Lower lobe of right lung (tissue), 2 donors: ENCODE data around the gene LRRC59. TPM values are rescaled to one million over a fixed set of nuclear protein-coding genes. Genes with fewer than 3 reads are reported as not detected.

Experiments used
- ATAC-seq, 2 donors: fragments of 200-7000 bp; cut with Tn5 transposase; one replicate each; pipeline ENCODE4 v1.9.1; 2020 to 2022; ENCODE audit warnings: mild to moderate bottlenecking in 2 of 2, moderate library complexity in 2 of 2
- DNase-seq: peaks from one replicate; pipeline ENCODE4 v3.0.0-alpha.2; 2020
- H3K27ac ChIP-seq: fragments of 200-600 bp; one replicate; pipeline ENCODE4 v1.8.0; 2022
- H3K27me3 ChIP-seq: fragments of 200-600 bp; one replicate; pipeline ENCODE4 v1.8.0; 2022; ENCODE audit warnings: low read depth
- H3K36me3 ChIP-seq: fragments of 200-600 bp; one replicate; pipeline ENCODE4 v1.8.0; 2022; ENCODE audit warnings: mild to moderate bottlenecking
- H3K4me1 ChIP-seq: fragments of 200-600 bp; one replicate; pipeline ENCODE4 v1.8.0; 2022
- H3K4me3 ChIP-seq: fragments of 200-600 bp; one replicate; pipeline ENCODE4 v1.8.0; 2022; ENCODE audit warnings: mild to moderate bottlenecking
- H3K9me3 ChIP-seq: fragments of 200-600 bp; one replicate; pipeline ENCODE4 v1.8.0; 2022
- intact Hi-C: fragments of 100-400 bp; cut with DNase I; formaldehyde crosslinking; loops from one replicate; pipeline ENCODE4 v1.11.0; 2022
- total RNA-seq: library from RNA; stranded (reverse); fragmentation: NEBNext Ultra II Directional; extraction: Animal tissue kit (Norgen Biotek cat#: 25700); gene quantifications from one replicate; pipeline ENCODE4 v1.2.1, GENCODE V29; 2021
- TF ChIP-seq, protein P1 (sequence below): fragments of 200-600 bp; IDR thresholded peaks from one replicate; pipeline ENCODE4 v1.8.0; 2022; ENCODE audit warnings: antibody characterized with exemption, mild to moderate bottlenecking
- donor health status: DM: no; HTN: yes; CAD: no; lungs with severe emphysema.

LRRC59 gene
- total RNA-seq, 1 donor from 2014 or later = 55.5 TPM

DNA sequence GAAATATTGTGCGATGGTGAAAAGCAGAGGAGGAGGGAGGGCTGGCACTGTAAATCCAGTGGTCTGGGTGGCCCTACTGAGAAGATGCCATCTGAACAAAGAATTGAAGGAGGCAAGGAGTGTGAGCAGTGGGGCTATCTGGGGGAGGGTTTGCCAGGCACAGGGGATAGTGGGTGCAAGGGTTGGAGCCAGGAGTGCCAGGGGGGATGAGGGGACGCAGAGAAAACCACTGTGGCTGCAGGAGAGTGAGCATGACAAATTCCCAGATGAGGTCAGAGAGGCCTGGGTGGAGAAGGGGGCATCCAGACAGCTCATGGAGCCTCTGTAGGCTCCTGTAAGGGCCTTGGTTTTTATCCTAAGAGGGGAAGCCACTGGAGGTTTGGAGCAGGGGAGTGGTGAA is 46.6 kb downstream of the LRRC59 start:
- Histone ChIP-seq H3K4me1 (peaks cover 12% of the 10 kb centered on the region), H3K27ac (no peak overlapping the region), H3K4me3 (no peak overlapping the region), H3K27me3 (no peaks in the 10 kb centered on the region), H3K36me3 (peaks cover 29% of the 10 kb centered on the region), H3K9me3 (no peaks in the 10 kb centered on the region)
- TF ChIP-seq, protein P1, sequence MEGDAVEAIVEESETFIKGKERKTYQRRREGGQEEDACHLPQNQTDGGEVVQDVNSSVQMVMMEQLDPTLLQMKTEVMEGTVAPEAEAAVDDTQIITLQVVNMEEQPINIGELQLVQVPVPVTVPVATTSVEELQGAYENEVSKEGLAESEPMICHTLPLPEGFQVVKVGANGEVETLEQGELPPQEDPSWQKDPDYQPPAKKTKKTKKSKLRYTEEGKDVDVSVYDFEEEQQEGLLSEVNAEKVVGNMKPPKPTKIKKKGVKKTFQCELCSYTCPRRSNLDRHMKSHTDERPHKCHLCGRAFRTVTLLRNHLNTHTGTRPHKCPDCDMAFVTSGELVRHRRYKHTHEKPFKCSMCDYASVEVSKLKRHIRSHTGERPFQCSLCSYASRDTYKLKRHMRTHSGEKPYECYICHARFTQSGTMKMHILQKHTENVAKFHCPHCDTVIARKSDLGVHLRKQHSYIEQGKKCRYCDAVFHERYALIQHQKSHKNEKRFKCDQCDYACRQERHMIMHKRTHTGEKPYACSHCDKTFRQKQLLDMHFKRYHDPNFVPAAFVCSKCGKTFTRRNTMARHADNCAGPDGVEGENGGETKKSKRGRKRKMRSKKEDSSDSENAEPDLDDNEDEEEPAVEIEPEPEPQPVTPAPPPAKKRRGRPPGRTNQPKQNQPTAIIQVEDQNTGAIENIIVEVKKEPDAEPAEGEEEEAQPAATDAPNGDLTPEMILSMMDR = no peak
- ATAC-seq = no peak
- intact Hi-C loops = no loop called here
- DNase-seq = no peak

DNA sequence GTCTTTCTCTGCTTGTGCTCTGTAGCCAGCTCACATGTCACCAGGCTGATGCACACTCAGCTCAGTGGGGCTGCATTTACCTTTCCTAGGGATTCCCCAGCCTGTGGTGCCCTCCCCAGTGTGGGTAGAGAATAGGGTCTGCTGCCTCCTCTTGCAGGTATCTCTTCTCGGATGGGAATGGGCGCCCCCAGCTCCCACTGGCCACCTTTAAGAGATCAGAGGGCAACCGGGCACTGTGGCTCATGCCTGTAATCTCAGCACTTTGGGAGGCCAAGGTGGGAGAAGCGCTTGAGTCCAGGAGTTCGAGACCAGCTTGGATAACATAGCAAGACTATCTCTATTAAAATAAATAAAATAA is 48.1 kb downstream of the LRRC59 start:
- TF ChIP-seq, protein P1 = no peak
- H3K36me3 ChIP-seq = peaks cover 14% of the 10 kb centered on the region
- H3K27ac ChIP-seq = no peak overlapping the region
- no peak overlapping the region for H3K4me3 ChIP-seq
- ATAC-seq (no peak), DNase-seq (no peak)
- no peaks in the 10 kb centered on the region for H3K9me3 ChIP-seq
- H3K27me3 ChIP-seq = no peaks in the 10 kb centered on the region
- intact Hi-C loops = no loop called here
- peaks cover 21% of the 10 kb centered on the region for H3K4me1 ChIP-seq

DNA sequence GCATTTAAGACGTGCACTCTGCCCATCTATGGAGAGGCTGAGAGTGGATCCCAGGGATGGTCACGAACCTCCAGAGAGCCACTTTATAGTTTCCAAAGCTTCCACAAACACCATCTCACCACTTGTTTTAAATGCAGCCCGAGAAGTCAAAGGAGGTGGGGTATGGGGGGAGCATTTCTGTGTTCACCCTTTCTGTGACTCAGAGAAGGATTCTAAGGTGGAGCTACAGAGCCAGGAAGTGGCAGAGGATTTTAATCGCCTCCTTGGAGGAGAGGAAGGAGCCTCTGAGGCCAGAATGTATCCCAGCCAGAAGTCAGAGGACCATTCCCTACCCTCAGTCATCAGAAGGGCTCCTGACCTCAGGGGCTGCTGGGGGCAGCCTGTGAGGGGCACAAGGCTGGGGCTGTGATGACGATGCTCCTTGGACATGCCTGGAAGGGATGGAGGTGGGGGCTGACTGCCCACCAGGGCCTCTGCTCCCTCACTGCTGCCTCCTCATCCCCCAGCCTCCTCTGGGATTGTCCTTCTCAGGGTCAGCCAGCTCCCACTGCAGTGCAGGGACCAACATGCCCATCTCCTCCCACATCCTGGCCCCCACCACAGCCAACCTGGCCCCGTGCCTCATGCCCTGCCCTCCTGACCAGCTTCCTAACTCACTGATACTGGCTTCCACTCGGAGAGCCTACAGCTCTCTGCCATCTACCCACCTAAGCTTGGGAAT is 48.6 kb downstream of the LRRC59 start:
- peaks cover 8% of the 10 kb centered on the region for H3K36me3 ChIP-seq
- H3K4me1 ChIP-seq = peaks cover 21% of the 10 kb centered on the region
- H3K27ac ChIP-seq = no peak overlapping the region
- ATAC-seq (no peak), DNase-seq (no peak)
- no peaks in the 10 kb centered on the region for H3K27me3 ChIP-seq
- intact Hi-C loops = no loop called here
- no peak overlapping the region for H3K4me3 ChIP-seq
- TF ChIP-seq, protein P1 = no peak
- no peaks in the 10 kb centered on the region for H3K9me3 ChIP-seq

DNA sequence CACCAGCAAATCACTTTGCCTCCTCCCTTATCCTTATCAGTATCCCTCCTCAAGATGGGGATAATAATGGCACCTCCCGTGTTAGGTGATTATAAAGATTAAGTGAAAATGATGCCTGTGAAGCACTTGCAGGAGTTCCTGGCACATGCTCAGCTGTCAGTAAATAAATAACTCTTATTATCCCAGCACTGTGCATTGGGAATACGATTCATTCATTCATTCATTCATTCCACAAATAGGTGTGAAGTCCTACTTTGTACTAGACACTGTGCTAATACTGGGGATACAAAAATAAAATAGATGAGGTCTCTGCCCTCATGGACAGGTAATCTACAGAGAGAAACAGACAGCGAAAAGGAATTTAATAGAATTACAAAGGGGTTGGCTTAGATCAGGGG is 49.4 kb downstream of the LRRC59 start:
- Histone ChIP-seq H3K4me1 (peaks cover 21% of the 10 kb centered on the region), H3K27ac (no peak overlapping the region), H3K27me3 (no peaks in the 10 kb centered on the region), H3K4me3 (no peak overlapping the region), H3K9me3 (no peaks in the 10 kb centered on the region), H3K36me3 (peaks cover 6% of the 10 kb centered on the region)
- no peak for DNase-seq
- intact Hi-C loops = no loop called here
- TF ChIP-seq, protein P1 = no peak
- ATAC-seq = no peak

DNA sequence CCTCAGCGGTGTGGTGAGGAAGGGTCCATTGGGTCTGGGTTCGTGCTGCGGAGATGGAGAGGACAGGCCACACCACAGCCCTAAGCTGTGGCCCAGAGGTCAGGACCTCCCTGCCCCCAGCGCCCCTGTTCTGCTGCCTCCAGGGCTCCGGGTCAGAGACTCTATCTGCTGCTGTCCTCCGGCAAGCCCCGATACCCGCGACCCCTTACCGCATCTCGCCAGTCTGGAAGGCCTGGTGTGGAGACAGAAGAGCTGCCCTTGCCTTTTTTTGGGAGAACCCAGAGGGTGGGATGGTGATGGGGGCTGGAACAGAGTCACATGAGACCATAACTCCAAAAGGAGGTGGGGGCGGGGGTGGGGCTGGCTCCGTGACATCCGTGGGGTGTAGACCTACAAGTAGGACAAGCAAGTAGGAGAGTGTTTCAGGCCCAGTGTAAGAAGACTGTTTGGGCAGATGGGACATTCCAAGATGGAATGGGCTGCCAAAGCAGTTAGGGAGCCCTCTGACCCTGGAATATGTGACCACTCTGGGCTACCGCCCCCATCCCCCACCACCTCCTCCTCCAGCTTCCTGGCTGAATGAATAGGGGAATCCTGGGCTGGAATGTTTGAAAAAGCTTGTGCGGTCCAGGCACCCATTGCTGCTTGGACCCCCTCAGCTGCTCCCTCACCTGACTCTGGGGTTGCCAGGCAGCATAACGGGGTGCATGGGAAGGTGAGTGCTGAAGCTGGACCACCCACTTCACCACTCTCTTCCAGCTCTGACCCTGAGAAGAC is 50.0 kb downstream of the LRRC59 start:
- ATAC-seq = peak in 1 of 2 donors; percentile 1
- Histone ChIP-seq H3K36me3 (peaks cover 5% of the 10 kb centered on the region), H3K27me3 (no peaks in the 10 kb centered on the region), H3K9me3 (no peaks in the 10 kb centered on the region), H3K27ac (peak overlapping the region; percentile 68), H3K4me3 (peak overlapping the region; percentile 92), H3K4me1 (peaks cover 21% of the 10 kb centered on the region)
- intact Hi-C loops = no loop called here
- TF ChIP-seq, protein P1 = no peak
- DNase-seq = no peak
